ENCODE measurements around the gene ARMC2. TPM values are rescaled to one million over a fixed set of nuclear protein-coding genes. Genes with fewer than 3 reads are reported as not detected.

Gene ARMC2
- total and polyA plus RNA-seq, 7 donors = 0.56 to 3.7 (median 2.0) TPM

- DNase-seq = no peak
- H3K4me1 ChIP-seq = peaks cover 65% of the 10 kb centered on the region
- H3K36me3 ChIP-seq (ENCODE audit: insufficient read depth in 1 of 2, low read depth in 1 of 2) = no peaks in the 10 kb centered on the region
- TF ChIP-seq, protein P1, sequence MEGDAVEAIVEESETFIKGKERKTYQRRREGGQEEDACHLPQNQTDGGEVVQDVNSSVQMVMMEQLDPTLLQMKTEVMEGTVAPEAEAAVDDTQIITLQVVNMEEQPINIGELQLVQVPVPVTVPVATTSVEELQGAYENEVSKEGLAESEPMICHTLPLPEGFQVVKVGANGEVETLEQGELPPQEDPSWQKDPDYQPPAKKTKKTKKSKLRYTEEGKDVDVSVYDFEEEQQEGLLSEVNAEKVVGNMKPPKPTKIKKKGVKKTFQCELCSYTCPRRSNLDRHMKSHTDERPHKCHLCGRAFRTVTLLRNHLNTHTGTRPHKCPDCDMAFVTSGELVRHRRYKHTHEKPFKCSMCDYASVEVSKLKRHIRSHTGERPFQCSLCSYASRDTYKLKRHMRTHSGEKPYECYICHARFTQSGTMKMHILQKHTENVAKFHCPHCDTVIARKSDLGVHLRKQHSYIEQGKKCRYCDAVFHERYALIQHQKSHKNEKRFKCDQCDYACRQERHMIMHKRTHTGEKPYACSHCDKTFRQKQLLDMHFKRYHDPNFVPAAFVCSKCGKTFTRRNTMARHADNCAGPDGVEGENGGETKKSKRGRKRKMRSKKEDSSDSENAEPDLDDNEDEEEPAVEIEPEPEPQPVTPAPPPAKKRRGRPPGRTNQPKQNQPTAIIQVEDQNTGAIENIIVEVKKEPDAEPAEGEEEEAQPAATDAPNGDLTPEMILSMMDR (IDR thresholded peaks at IDR 0.05) = no peak
- H3K9me3 ChIP-seq = no peaks in the 10 kb centered on the region
- H3K27ac ChIP-seq = peak overlapping the region; percentile 91
- no peaks in the 10 kb centered on the region for H3K27me3 ChIP-seq (ENCODE audit: insufficient read depth in 3 of 3, low read length in 2 of 3)
- 18 to 22% (median 21%) methylated on average over 7 of the region's 7 CpGs for WGBS, 3 donors
- ATAC-seq = peak in 3 of 4 donors; percentile 36 to 46 (median 46)
- intact Hi-C loops (cut with DNase I) = loop anchor here (5.0 kb wide), 3 partner anchors 59 to 124 kb away; no protein-coding TSS in a partner anchor
- peak overlapping the region; percentile 25 for H3K4me3 ChIP-seq
Observed at GRCh38 chr6:108948181-108948661, 100.0 kb downstream of the ARMC2 start.

- H3K4me3 ChIP-seq = no peak overlapping the region
- ATAC-seq (no peak), DNase-seq (no peak)
- H3K27ac ChIP-seq = peak overlapping the region; percentile 34
- peaks cover 33% of the 10 kb centered on the region for H3K4me1 ChIP-seq
- H3K27me3 ChIP-seq (ENCODE audit: insufficient read depth in 3 of 3, low read length in 2 of 3) = no peaks in the 10 kb centered on the region
- H3K9me3 ChIP-seq = no peaks in the 10 kb centered on the region
- intact Hi-C loops (cut with DNase I) = no loop called here
- no peaks in the 10 kb centered on the region for H3K36me3 ChIP-seq (ENCODE audit: insufficient read depth in 1 of 2, low read depth in 1 of 2)
- 59 to 80% (median 63%) methylated on average over 16 of the region's 16 CpGs for WGBS, 3 donors
- TF ChIP-seq, protein P1 (IDR thresholded peaks at IDR 0.05) = no peak
Observed at GRCh38 chr6:108951351-108951953, 103.2 kb downstream of the ARMC2 start.

GRCh38 chr6:108952776-108953486, 104.7 kb downstream of the ARMC2 start:
- DNase-seq = peak in 1 of 2 donors; percentile 52
- Histone ChIP-seq H3K27ac (peak overlapping the region; percentile 7), H3K4me3 (peak overlapping the region; percentile 17), H3K27me3 (ENCODE audit: insufficient read depth in 3 of 3, low read length in 2 of 3) (no peaks in the 10 kb centered on the region), H3K36me3 (ENCODE audit: insufficient read depth in 1 of 2, low read depth in 1 of 2) (no peaks in the 10 kb centered on the region), H3K4me1 (peaks cover 18% of the 10 kb centered on the region), H3K9me3 (no peaks in the 10 kb centered on the region)
- intact Hi-C loops (cut with DNase I) = no loop called here
- 20 to 27% (median 21%) methylated on average over 27 of the region's 27 CpGs for WGBS, 3 donors
- peak; percentile 72 to 77 (median 76) for ATAC-seq
- TF ChIP-seq, protein P1 (IDR thresholded peaks at IDR 0.05) = no peak

- Histone ChIP-seq H3K4me3 (no peak overlapping the region), H3K36me3 (ENCODE audit: insufficient read depth in 1 of 2, low read depth in 1 of 2) (no peaks in the 10 kb centered on the region), H3K4me1 (peaks cover 11% of the 10 kb centered on the region), H3K27me3 (ENCODE audit: insufficient read depth in 3 of 3, low read length in 2 of 3) (no peaks in the 10 kb centered on the region), H3K27ac (no peak overlapping the region), H3K9me3 (no peaks in the 10 kb centered on the region)
- ATAC-seq (peak in 1 of 4 donors; percentile 29), DNase-seq (no peak)
- TF ChIP-seq, protein P1 (IDR thresholded peaks at IDR 0.05) = no peak
- intact Hi-C loops (cut with DNase I) = no loop called here
Observed at GRCh38 chr6:108953681-108954080, 105.5 kb downstream of the ARMC2 start.
